T-cell (primary cell): ENCODE measurements around the gene ZBTB40. TPM values are rescaled to one million over a fixed set of nuclear protein-coding genes. Genes with fewer than 3 reads are reported as not detected.

Source experiments
- ATAC-seq, 4 experiments: fragments of 200-7000 bp in 3 of 4; fragments of 150-1000 bp in 1 of 4; cut with Tn5 transposase; replicated peaks in 1 of 4; 1 replicate in 3 of 4; 2 replicates in 1 of 4; pipeline ENCODE4 v1.10.0; 2021; ENCODE audit warnings: moderate library complexity in 3 of 4, mild to moderate bottlenecking in 2 of 4, moderate number of reproducible peaks in 1 of 4
- CTCF ChIA-PET, 2 donors: fragments of 300-600 bp; sonication (Branson Sonifier 250); formaldehyde crosslinking; loops; one replicate each; lab custom pipeline; 2022; ENCODE audit warnings: antibody characterized with exemption in 2 of 2; lab: Charles Lee
- POLR2A ChIA-PET, 2 donors: fragments of 300-600 bp; sonication (Branson Sonifier 250); formaldehyde crosslinking; loops; one replicate each; lab custom pipeline; 2022; ENCODE audit warnings: antibody characterized with exemption in 2 of 2; lab: Charles Lee
- DNase-seq, 35 experiments: peaks; one replicate each; pipeline versions ENCODE4 v3.0.0 to v3.0.0-alpha.2; 2013 to 2023
- H3K27ac ChIP-seq: one replicate; pipeline ENCODE4 v1.5.1; 2013; ENCODE audit warnings: low read length
- H3K27me3 ChIP-seq, 2 experiments: replicated peaks in 1 of 2; 1 replicate in 1 of 2; 2 replicates in 1 of 2; pipeline versions ENCODE4 v1.6.1 to v1.7.0; 2013; ENCODE audit warnings: low read length in 1 of 2, mixed read lengths in 1 of 2; ENCODE audit not compliant: control insufficient read depth in 2 of 2, insufficient read depth in 2 of 2; ENCODE audit errors: extremely low read depth in 1 of 2
- H3K36me3 ChIP-seq, 2 donors: 1 replicate in 1 of 2; 2 replicates in 1 of 2; pipeline versions ENCODE4 v1.6.1 to v1.7.0; 2013; ENCODE audit warnings: low read length in 1 of 2; ENCODE audit not compliant: control insufficient read depth in 2 of 2, insufficient read depth in 1 of 2; ENCODE audit errors: extremely low read depth in 1 of 2
- H3K4me1 ChIP-seq, 2 experiments: 1 replicate in 1 of 2; 2 replicates in 1 of 2; pipeline versions ENCODE4 v1.6.1 to v1.7.0; 2013; ENCODE audit warnings: low read length in 2 of 2, mixed read lengths in 1 of 2; ENCODE audit not compliant: insufficient read depth in 2 of 2, control insufficient read depth in 1 of 2; ENCODE audit errors: extremely low read depth in 1 of 2
- H3K4me3 ChIP-seq, 2 donors: 1 replicate in 1 of 2; 2 replicates in 1 of 2; pipeline versions ENCODE4 v1.5.1 to v1.7.0; 2013; ENCODE audit warnings: mild to moderate bottlenecking in 2 of 2, low read length in 1 of 2, moderate library complexity in 1 of 2; ENCODE audit not compliant: control insufficient read depth in 1 of 2; ENCODE audit errors: extremely low read depth in 1 of 2
- H3K9me3 ChIP-seq: 2 replicates; pipeline ENCODE4 v1.7.0; 2013
- H3K27ac Mint-ChIP-seq, 2 donors: one replicate each; pipeline ENCODE4 v1.8.0; 2020 to 2021; ENCODE audit warnings: mild to moderate bottlenecking in 2 of 2, mixed read lengths in 2 of 2
- H3K27me3 Mint-ChIP-seq, 2 donors: one replicate each; pipeline ENCODE4 v1.8.0; 2021 to 2022; ENCODE audit warnings: mixed read lengths in 2 of 2
- H3K36me3 Mint-ChIP-seq: one replicate; pipeline ENCODE4 v1.8.0; 2021; ENCODE audit warnings: mixed read lengths
- H3K4me1 Mint-ChIP-seq, 3 donors: one replicate each; pipeline ENCODE4 v1.8.0; 2020 to 2022; ENCODE audit warnings: mixed read lengths in 3 of 3, mild to moderate bottlenecking in 1 of 3
- H3K4me3 Mint-ChIP-seq, 3 donors: one replicate each; pipeline ENCODE4 v1.8.0; 2020 to 2022; ENCODE audit warnings: mild to moderate bottlenecking in 3 of 3, mixed read lengths in 3 of 3, moderate library complexity in 3 of 3
- H3K9me3 Mint-ChIP-seq, 3 donors: one replicate each; pipeline ENCODE4 v1.8.0; 2020 to 2022; ENCODE audit warnings: mixed read lengths in 3 of 3
- WGBS: methylation state at CpG from one replicate; pipeline ENCODE4 v1.1.5; 2013; ENCODE audit warnings: missing lambda C conversion rate; ENCODE audit not compliant: insufficient coverage; 5-methylcytosine and 5-hydroxymethylcytosine counted together
- total RNA-seq, 35 experiments: library from RNA in 6 of 35; stranded (reverse) in 6 of 35; fragments of 120-200 nt in 1 of 35; gene quantifications; one replicate each; pipeline versions ENCODE4 v1.2.1 to v1.2.4 and lab custom pipeline; 2013 to 2026

The ZBTB40 gene
- total RNA-seq, 5 donors from 2014 or later (not counting 1 experiment from before 2014, with no cell fraction given), result 42.6 to 62.9 (median 54.1) TPM

- Histone ChIP-seq H3K4me3 (no peak overlapping the region), H3K9me3 (no peaks in the 10 kb centered on the region), H3K27ac (no peak overlapping the region), H3K4me1 (no peaks in the 10 kb centered on the region), H3K36me3 (peaks cover 4 to 83% of the 10 kb centered on the region in 2 donors), H3K27me3 (no peaks in the 10 kb centered on the region)
- no peaks in the 10 kb centered on the region for H3K27me3 Mint-ChIP-seq
- H3K27ac Mint-ChIP-seq, result no peak overlapping the region
- H3K4me1 Mint-ChIP-seq, result no peaks in the 10 kb centered on the region
- H3K9me3 Mint-ChIP-seq, result no peaks in the 10 kb centered on the region
- ChIA-PET POLR2A (no interaction called here), CTCF (no interaction called here)
- H3K36me3 Mint-ChIP-seq, result peaks cover 70% of the 10 kb centered on the region
- ATAC-seq, result no peak
- WGBS, result 100% methylated on average over 2 of the region's 3 CpGs
- H3K4me3 Mint-ChIP-seq, result no peak overlapping the region
- DNase-seq, result no peak
Observed at GRCh38 chr1:22508991-22509390, 57.3 kb downstream of the ZBTB40 start.

GRCh38 chr1:22509815-22510214 is 58.2 kb downstream of the ZBTB40 start:
- no peak overlapping the region for H3K4me3 ChIP-seq
- H3K27ac ChIP-seq, result no peak overlapping the region
- peaks cover 75% of the 10 kb centered on the region for H3K36me3 Mint-ChIP-seq
- no peaks in the 10 kb centered on the region for H3K27me3 ChIP-seq
- no peaks in the 10 kb centered on the region for H3K27me3 Mint-ChIP-seq
- CTCF ChIA-PET, result no interaction called here
- no peaks in the 10 kb centered on the region for H3K9me3 ChIP-seq
- H3K4me1 Mint-ChIP-seq, result no peaks in the 10 kb centered on the region
- POLR2A ChIA-PET, result no interaction called here
- H3K4me1 ChIP-seq, result no peaks in the 10 kb centered on the region
- H3K9me3 Mint-ChIP-seq, result no peaks in the 10 kb centered on the region
- H3K4me3 Mint-ChIP-seq, result no peak overlapping the region
- ATAC-seq, result no peak
- H3K27ac Mint-ChIP-seq, result no peak overlapping the region
- H3K36me3 ChIP-seq, result peaks cover 6 to 86% of the 10 kb centered on the region in 2 donors
- no peak for DNase-seq

GRCh38 chr1:22512873-22513272 is 61.2 kb downstream of the ZBTB40 start:
- H3K27me3 ChIP-seq, result no peaks in the 10 kb centered on the region
- H3K9me3 ChIP-seq, result no peaks in the 10 kb centered on the region
- POLR2A ChIA-PET, result no interaction called here
- Mint-ChIP-seq H3K9me3 (no peaks in the 10 kb centered on the region), H3K27ac (no peak overlapping the region), H3K4me1 (no peaks in the 10 kb centered on the region), H3K4me3 (no peak overlapping the region), H3K27me3 (no peaks in the 10 kb centered on the region), H3K36me3 (peaks cover 79% of the 10 kb centered on the region)
- no peak overlapping the region for H3K27ac ChIP-seq
- ATAC-seq, result no peak
- no peak for DNase-seq
- peaks cover 10 to 95% of the 10 kb centered on the region in 2 donors for H3K36me3 ChIP-seq
- CTCF ChIA-PET, result no interaction called here
- H3K4me1 ChIP-seq, result no peaks in the 10 kb centered on the region
- WGBS, result 90% methylated on average over 2 of the region's 9 CpGs
- no peak overlapping the region for H3K4me3 ChIP-seq

- Histone ChIP-seq H3K27me3 (no peaks in the 10 kb centered on the region), H3K36me3 (peaks cover 27 to 99% of the 10 kb centered on the region in 2 donors), H3K4me1 (no peaks in the 10 kb centered on the region), H3K4me3 (no peak overlapping the region), H3K27ac (no peak overlapping the region), H3K9me3 (no peaks in the 10 kb centered on the region)
- Mint-ChIP-seq H3K36me3 (peaks cover 83% of the 10 kb centered on the region), H3K27ac (no peak overlapping the region), H3K4me1 (no peaks in the 10 kb centered on the region), H3K9me3 (no peaks in the 10 kb centered on the region), H3K4me3 (no peak overlapping the region), H3K27me3 (no peaks in the 10 kb centered on the region)
- ChIA-PET CTCF (no interaction called here), POLR2A (no interaction called here)
- no peak for ATAC-seq
- 93% methylated on average over 8 of the region's 16 CpGs for WGBS
- DNase-seq, result no peak
Observed at GRCh38 chr1:22516906-22517571, 65.4 kb downstream of the ZBTB40 start.

- Mint-ChIP-seq H3K4me3 (no peak overlapping the region), H3K27ac (no peak overlapping the region), H3K4me1 (no peaks in the 10 kb centered on the region), H3K27me3 (no peaks in the 10 kb centered on the region), H3K36me3 (peaks cover 82% of the 10 kb centered on the region), H3K9me3 (no peaks in the 10 kb centered on the region)
- ATAC-seq (no peak), DNase-seq (no peak)
- Histone ChIP-seq H3K4me3 (no peak overlapping the region), H3K9me3 (no peaks in the 10 kb centered on the region), H3K4me1 (no peaks in the 10 kb centered on the region), H3K27ac (no peak overlapping the region), H3K27me3 (no peaks in the 10 kb centered on the region), H3K36me3 (peaks cover 27 to 94% of the 10 kb centered on the region in 2 donors)
- ChIA-PET POLR2A (no interaction called here), CTCF (no interaction called here)
- 98% methylated on average over 6 of the region's 7 CpGs for WGBS
Observed at GRCh38 chr1:22517956-22518355, 66.3 kb downstream of the ZBTB40 start.

GRCh38 chr1:22518379-22518778 is 66.7 kb downstream of the ZBTB40 start:
- POLR2A ChIA-PET, result no interaction called here
- WGBS, result 100% methylated on average over 1 of the region's 3 CpGs
- H3K36me3 ChIP-seq, result peaks cover 27 to 93% of the 10 kb centered on the region in 2 donors
- ATAC-seq (no peak), DNase-seq (no peak)
- no peaks in the 10 kb centered on the region for H3K9me3 ChIP-seq
- Mint-ChIP-seq H3K9me3 (no peaks in the 10 kb centered on the region), H3K4me3 (no peak overlapping the region), H3K27me3 (no peaks in the 10 kb centered on the region), H3K27ac (no peak overlapping the region), H3K36me3 (peaks cover 85% of the 10 kb centered on the region), H3K4me1 (no peaks in the 10 kb centered on the region)
- CTCF ChIA-PET, result no interaction called here
- no peaks in the 10 kb centered on the region for H3K4me1 ChIP-seq
- no peaks in the 10 kb centered on the region for H3K27me3 ChIP-seq
- no peak overlapping the region for H3K27ac ChIP-seq
- no peak overlapping the region for H3K4me3 ChIP-seq

- no peak for ATAC-seq
- H3K4me3 Mint-ChIP-seq, result no peak overlapping the region
Observed at GRCh38 chr1:22520871-22521270, 69.2 kb downstream of the ZBTB40 start.

More at GRCh38 chr1:22520871-22521270, 69.2 kb downstream of the ZBTB40 start:
- ChIA-PET POLR2A (no interaction called here), CTCF (no interaction called here)
- Mint-ChIP-seq H3K9me3 (no peaks in the 10 kb centered on the region), H3K27me3 (no peaks in the 10 kb centered on the region), H3K27ac (no peak overlapping the region), H3K4me1 (no peaks in the 10 kb centered on the region), H3K36me3 (peaks cover 85% of the 10 kb centered on the region)
- H3K36me3 ChIP-seq, result peaks cover 36 to 93% of the 10 kb centered on the region in 2 donors
- WGBS, result 94% methylated on average over 5 of the region's 9 CpGs
- no peaks in the 10 kb centered on the region for H3K9me3 ChIP-seq
- H3K27ac ChIP-seq, result no peak overlapping the region
- no peak overlapping the region for H3K4me3 ChIP-seq
- no peak for DNase-seq
- no peaks in the 10 kb centered on the region for H3K27me3 ChIP-seq
- no peaks in the 10 kb centered on the region for H3K4me1 ChIP-seq
